D721Med (cell line): Measurements from ENCODE around the gene APBA1.

ENCODE experiments used
- DNase-seq: peaks from one replicate; pipeline ENCODE4 v3.0.0; 2011; ENCODE audit warnings: low spot score; ENCODE audit not compliant: insufficient read length
- FAIRE-seq: peaks from 2 replicates; lab custom pipeline; 2011; peaks lifted over from hg19 to GRCh38; lab: Jason Lieb, UNC
- TF ChIP-seq, protein P1 (sequence below): IDR thresholded peaks from 2 replicates; pipeline ENCODE4 v1.5.1; 2012; ENCODE audit warnings: mild to moderate bottlenecking, control low read depth; ENCODE audit not compliant: insufficient read depth; ENCODE audit errors: missing control alignments

APBA1 gene

DNA sequence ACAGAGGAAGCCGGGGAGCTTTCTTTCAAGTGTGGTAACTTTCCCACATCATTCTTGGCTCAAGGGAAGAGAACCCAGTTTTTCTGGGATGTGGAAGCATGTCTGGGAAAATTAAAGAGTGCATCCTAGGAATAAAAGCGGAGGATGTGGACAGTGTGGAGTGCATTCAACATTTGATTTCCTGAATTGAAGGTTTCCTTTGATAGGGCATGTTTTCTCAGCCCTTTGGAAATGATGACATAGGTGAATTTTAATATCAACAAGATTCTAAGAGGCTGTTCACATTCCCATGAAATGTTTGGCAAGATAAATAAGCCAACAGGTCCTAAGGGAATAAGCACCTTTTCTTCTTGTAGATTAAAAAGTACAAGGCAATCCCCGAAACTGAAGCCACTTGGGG, 283.6 kb downstream of the APBA1 start:
- TF ChIP-seq, protein P1, sequence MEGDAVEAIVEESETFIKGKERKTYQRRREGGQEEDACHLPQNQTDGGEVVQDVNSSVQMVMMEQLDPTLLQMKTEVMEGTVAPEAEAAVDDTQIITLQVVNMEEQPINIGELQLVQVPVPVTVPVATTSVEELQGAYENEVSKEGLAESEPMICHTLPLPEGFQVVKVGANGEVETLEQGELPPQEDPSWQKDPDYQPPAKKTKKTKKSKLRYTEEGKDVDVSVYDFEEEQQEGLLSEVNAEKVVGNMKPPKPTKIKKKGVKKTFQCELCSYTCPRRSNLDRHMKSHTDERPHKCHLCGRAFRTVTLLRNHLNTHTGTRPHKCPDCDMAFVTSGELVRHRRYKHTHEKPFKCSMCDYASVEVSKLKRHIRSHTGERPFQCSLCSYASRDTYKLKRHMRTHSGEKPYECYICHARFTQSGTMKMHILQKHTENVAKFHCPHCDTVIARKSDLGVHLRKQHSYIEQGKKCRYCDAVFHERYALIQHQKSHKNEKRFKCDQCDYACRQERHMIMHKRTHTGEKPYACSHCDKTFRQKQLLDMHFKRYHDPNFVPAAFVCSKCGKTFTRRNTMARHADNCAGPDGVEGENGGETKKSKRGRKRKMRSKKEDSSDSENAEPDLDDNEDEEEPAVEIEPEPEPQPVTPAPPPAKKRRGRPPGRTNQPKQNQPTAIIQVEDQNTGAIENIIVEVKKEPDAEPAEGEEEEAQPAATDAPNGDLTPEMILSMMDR, result no peak
- DNase-seq (no peak), FAIRE-seq (no peak)

DNA sequence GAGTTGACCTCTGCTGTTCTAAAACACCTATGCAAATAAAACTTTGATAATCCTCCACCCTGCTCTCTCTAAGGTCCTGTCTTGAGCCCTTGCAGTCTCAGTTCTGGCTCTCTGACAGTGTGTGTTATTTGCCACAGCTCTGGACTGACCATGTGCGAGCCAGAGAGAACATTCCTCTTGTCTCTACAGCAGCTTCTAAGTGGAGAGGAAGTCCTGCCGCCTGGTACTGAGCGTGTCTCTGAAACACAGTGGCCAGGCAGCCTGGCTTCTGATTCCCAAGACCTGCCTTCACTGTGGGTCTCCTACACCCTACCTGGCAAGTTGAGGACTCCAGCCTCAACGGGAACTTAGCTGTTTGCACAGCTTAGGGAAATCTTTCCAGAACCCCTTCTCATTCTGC, 285.5 kb downstream of the APBA1 start:
- FAIRE-seq (no peak), DNase-seq (no peak)
- TF ChIP-seq, protein P1, result no peak

DNA sequence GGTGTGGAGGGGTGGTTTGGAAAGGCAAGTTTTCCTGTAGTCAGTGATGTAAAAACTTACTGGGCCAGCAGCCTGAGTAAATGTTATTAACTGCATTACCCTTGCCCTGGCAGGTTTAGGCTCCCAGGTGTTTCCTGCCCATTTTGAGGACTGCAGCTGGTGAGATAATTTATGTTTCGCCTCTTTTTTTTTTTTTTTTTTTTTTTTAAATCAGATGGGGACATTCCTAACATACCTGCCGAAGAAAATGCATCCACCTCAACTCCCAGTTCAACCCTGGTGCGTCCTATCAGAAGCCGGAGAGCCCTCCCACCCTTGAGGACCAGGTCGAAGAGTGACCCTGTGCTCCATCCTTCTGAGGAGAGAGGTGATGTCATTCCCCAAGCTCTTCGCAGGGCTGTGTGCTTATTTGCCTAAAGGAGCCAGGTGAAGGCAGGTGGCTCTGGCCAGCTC, 286.6 kb downstream of the APBA1 start:
- TF ChIP-seq, protein P1, result no peak
- FAIRE-seq (no peak), DNase-seq (no peak)

DNA sequence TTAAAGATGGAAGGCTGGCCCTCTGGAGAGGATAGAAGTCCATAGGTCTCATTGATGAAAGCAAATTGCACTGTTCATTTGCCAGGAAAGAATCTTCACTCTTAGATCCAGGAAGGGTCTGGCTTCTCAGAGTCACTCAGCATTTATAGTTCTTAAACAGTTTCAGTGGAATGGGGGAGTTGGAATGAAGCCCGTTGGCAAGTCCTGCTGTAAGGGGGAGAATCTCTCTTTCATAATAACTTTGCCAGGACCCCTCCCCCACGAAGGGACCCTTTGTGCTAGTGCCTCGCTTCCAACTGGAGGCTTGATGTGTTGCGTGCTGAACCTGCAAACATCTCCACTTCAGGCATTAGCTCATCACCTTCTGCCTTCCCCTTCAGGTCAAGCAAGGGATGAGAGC, 290.0 kb downstream of the APBA1 start:
- TF ChIP-seq, protein P1, result no peak
- no peak for FAIRE-seq
- no peak for DNase-seq

DNA sequence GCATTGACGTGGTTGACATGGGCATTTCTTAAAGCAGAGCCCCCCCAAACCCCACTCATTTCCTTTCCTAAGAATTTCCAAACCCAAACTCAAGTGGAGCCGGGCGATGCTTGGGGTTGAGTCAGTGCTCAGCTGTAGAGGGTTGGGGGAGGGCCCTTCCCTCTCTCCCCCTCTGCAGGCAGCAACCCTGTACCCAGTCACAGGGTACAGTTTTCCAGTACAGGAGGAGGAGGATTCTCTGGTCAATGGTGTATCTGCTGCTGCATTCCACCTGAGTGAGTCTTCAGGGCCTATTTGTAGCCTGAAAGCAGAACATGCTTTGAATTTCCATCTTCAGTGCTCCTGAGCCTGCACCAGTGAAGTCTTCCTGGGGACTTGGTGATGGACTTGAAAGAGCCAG, 291.4 kb downstream of the APBA1 start:
- no peak for FAIRE-seq
- TF ChIP-seq, protein P1, result no peak
- no peak for DNase-seq

DNA sequence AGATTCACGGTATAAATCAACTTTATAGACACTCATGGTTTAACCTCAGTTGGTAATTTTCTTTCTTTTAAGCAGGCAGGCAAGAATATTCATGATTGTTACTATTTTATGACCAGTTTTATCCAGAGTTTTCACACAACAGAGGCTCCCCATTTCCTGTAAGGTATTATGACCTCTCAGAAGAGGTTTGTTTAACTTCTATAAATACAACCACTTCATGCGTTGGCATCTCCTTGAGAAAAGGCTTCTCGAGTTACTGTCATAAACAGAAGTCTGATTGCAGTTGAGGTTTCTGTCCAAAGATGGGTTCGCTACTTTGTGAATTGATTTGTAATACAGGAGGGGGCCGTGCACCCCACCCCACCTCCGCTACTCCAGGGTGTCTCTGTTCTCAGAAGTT, 291.9 kb downstream of the APBA1 start:
- DNase-seq (no peak), FAIRE-seq (no peak)
- TF ChIP-seq, protein P1, result no peak

DNA sequence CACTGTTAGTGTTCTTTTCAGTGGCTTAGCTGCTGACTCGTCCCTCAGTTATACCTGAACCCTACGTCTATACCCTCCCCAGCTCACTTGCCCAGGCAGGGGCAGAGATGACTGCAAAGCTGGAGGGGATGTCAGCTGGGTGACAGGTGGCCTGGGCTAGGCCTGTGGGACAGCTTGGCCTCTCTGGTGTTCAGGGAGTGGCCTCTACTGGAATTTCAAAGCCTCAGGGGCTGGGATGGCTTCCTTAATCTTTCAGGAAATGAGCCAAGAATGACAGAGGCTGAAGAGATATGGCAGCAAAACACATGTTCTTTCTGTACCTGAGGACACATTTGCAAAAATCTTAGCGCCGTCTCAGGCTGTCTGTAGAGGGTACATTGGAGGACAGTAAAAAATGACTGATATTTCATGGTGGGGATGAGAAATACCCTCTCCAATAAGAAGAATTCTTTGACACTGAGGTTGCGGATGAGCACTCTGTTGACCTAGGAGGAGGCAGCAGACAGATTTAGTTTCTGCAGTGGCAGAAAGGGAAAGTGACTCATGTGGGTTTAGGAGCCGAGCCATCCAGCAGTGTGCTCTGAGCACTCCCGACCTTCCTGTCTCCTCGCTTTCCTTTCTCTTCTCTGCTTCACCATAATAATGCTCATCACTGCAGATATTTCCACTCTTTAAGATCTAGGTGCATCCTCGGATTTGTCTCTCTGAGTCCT, 292.7 kb downstream of the APBA1 start:
- DNase-seq, result no peak
- FAIRE-seq, result no peak
- TF ChIP-seq, protein P1, result no peak
